GM19240 (cell line): ENCODE results near the gene B9D2.

Experiments used
- DNase-seq: peaks from one replicate; pipeline ENCODE4 v3.0.0; 2011; ENCODE audit warnings: low spot score; ENCODE audit not compliant: insufficient read length

Gene B9D2

DNA sequence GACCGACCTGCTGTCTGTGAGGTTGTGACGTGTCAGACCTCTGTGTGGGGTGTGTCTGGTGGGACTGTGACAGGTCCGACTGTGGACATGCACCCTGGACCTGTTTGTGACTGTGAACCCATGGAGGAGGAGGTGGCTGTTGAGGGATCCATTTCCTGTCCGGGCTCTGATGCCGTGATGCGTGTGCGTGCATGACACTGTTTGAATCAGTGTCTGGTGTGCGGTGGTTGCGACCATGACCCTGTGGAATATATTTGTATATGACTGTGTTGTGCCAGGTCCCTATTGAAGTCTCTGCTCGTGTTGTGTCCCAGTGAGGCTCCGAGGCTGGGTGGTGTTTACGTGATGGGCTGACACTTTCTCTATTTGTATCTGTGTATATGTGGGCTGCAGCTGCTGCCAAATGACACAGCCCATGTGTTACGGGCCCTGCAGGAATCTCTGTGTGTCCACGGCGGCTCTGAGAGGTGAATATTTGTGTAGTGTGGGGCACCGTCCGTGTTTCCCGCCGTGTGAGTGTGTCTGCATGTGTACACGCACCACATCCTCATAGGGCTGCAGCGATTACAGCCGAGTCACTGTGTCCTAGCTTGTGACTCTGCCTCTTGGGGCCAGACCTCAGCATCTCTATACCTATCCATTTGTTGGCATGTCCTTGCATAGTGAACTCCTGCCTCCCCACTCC lies 35.6 kb downstream of the B9D2 start:
- no peak for DNase-seq

DNA sequence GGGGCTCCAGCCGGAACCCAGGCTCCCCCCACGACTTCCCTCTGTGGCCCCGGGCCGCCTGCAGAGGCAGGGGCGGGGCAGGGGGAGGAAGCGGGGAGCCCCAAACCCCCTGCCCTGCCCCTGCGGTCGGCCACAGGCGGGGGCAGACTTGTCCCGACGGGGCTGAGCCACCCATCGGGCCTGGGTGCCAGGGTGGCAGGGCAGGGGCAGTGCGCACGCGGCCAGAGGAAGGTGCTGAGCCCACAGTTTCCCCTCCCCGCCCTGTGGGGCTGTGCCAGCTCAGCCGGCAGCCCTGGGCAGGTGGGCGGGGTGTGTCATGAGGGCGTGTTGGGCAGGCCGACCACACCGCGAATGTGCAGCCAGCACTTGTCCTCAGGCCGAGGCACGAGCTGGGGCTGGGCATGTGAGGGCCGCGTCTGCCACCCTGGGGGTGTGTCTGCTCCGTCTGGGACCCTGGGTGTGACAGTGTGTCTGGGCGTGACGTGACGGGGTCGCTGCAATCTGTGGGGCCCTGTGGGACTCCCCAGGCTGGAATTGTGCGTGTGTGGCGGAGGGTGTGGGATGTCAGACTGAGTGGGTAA lies 36.3 kb downstream of the B9D2 start:
- DNase-seq, result peak; percentile 89

DNA sequence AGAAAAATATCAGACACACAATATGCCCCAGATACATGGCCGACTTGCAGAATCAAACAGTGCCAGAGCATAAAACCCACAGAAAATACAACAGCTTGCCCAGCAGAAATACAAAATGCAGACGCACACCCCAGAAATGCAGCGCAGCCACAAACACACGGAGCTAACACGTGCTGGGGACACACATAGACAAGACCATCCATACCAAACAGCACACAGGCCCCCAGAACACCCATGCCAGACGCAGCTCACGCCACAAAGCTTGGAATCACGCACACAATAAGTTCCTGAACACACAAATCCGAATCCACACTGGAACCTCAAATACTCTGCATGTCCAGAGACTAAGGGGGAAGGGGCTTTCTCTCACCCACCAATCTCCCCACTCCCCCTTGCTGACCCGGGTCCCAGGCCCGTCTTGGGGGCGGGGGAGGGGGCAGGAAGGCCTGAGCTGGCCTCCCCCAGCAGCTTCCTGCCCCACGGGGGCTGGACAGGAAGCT lies 36.8 kb downstream of the B9D2 start:
- DNase-seq, result no peak

DNA sequence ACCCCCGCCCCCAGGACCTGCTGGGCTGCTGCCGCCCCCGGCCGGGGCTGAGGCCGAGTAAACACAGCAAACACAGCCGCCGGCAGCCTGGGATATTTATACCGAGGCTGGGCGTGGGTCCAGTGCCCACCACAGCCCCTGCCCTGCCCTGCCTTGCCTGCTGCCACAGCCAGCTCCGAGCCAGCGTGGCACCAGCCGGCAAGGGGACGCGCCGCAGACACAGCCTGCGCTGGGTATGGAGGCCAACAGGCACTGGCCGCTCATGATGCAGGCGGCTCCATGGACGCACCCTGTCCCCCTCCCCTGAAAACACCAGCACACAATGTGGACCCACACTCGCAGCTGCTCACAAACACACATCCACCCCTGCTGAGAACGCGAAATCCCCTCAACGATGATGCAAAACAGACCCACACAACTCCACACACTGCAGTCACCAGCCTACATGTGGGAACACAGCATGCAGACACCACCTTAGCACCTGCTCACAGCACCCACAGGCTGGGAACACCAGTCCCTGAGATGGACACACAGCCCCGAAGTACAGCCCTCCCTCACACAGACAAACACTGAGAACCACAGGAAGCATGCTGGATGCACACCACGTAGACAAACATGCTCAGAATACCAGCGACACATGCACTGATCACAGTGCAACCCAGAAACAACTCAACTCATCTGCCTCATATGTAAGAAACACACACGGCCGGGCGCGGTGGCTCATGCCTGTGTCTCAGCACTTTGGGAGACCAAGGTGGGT lies 37.8 kb downstream of the B9D2 start:
- no peak for DNase-seq

DNA sequence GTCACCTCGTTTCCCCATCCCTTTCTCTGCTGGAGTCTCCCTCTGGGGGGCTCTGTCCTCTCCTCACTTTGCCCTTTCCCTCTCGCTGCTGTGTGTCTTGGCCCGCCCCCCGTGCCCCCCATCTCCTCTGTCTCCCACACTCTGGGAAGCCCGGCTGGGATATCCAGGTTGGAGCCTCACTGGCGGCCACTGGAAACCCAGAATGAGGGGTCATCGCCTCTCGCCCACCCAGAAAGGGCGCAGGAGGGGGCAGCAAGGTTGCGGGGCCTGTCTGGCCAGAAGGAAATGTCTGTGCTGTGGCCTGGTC lies 38.4 kb downstream of the B9D2 start:
- no peak for DNase-seq

DNA sequence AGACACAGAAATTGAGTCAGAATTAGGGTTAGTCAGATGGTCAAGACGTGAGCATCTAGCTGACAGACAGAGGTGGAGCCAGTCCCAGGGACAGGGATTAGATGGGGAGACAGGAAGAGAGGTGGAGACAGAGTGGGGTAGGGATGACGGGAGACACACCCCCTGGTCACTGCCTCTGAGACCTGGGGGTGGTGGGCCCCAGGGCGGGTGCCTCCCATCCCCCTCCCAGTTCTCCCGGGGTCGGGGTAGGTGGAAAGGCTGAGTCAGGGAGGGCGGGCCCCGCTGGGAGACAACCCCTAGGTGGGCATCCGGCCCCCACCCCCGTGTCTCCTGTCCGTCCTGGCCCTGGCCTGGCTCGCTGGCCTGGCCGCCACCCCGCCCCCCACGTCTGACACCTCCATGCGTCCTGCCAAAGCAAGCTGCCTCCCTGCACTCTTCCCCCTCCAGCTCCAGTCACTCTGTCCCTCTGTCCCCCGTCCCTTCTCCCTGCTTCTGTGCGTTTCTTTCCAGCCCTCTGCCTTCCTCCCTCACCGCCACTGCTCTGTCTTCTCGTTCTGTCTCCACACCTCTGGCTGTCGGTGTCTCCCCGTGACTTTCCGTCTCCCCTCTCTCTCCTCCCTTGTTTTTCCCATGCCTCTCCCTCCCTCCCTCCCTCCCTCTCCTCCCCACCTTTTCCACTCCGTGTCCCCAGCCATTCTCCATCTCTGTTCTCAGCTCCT lies 38.9 kb downstream of the B9D2 start:
- no peak for DNase-seq

DNA sequence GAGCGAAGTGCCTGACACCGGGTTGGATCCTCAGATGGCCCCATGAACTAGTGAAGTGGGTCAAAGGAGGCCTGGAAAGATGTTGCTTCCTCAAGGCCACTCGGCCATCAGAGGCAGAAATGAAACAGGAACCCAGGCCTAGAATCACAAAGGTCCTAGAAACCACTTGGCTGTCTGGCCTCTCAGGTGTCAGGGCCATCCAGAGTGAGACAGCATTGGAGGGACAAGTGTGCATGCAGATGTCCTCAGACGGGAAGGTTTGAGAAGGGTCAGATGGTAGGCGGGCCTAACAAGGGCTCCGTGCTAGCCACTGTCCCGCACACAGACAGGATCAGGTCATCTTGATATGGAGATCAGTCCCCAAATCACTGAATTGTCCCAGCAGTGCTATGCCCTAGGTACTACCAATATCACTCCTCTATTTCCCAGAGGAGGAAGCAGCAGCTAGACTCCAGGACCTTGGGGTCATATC lies 39.7 kb downstream of the B9D2 start:
- DNase-seq, result no peak

DNA sequence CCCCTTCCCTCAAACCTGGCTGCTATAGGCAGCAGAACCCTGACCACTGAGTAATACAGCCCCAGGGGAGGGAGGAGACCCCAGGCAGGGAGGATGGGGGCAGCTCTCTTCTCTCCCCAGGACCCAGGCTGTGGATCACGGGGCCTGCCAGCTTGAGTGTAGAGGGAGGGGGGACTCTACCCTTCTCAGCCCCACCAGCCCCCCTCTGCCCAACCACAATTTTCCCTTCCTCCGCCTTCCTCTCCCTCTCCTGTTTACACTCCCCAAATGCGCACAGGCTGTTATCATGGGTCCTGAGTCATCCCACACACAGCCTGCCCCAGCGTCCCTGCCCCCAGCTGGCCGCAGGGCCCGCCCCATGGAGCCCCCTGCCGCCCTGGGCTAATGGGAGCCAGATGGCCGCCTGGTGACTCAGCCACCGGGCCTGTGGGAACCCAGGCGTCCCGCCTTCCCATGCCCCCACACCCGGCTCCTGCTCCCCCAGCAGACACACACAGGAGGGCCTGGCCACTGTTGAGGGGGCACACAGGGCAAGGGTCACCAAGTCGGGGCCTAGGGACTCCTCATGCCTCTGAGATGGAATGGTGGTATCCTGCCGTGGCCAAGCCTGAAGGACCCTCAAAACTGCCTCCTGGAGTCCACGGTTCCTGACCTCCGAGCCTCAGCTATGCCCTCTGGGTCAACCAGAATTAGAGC lies 40.4 kb downstream of the B9D2 start:
- DNase-seq, result no peak

DNA sequence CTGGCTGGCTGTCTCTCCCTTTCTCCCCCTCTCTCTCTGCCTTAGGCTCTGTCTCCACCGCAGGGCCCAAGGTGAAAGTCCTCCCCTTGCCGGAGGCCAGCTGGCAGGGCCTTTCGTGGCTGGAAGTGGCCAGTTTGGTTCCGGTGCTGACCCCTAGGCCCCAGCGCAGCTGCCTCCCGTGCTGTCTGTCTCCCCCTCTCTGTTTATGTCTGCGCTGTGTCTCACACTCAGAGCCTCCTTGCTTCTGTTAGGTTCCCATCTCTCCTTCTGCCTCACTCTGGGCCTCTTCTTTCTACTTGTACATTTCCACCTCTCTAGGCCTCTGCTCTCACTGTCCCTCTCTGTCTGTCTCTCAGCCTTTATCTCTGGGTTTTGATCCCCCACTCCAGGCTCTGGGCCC lies 40.9 kb downstream of the B9D2 start:
- DNase-seq, result no peak

DNA sequence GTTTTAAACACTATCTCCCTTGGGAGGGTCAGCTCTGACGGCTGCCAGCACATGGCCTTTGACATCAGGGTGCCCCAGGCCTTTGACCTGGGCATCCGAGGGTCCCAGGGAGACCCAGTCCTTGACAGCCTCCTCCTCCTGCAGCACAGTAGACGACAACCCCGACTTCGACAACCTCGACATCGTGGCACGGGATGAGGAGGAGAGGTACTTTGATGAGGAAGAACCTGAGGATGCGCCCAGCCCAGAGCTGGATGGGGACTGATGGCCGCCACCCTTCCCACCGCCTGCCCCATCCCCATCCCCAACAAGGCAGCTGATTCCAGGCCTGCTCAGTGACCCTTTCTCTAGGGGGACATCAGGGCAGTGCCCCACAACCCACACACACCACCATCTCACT lies 41.5 kb downstream of the B9D2 start:
- no peak for DNase-seq

DNA sequence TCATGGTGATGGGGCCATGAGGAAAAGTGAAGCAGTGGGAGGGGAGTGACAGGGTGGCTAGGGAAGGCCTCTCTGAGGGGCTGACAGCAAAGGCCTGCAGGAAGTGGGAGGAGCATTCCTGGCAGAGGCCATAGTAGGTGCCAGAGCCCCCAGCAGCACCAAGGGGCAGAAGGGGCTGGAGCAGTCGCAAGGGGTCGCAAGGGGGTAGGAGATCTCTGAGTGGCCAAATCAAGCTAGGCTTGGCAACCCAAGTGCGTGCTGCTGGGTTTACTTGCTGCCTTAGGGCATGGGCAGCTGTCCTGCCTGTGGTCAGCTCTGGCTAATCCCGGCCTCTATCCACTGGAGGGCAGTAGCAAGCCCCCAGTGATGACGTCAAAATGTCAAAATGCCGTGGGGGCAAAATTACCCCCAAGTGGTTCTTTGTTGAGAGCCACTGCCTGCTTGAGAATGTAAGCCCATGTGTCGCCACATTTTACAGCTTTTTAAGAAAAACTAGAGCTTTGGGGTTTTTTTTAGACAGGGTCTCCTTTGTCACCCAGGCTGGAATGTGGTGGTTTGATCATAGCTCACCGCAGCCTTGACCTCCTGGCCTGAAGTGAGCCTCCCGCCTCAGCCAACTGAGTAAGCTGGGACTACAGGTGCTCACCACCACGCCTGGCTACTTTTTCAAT lies 42.2 kb downstream of the B9D2 start:
- no peak for DNase-seq

DNA sequence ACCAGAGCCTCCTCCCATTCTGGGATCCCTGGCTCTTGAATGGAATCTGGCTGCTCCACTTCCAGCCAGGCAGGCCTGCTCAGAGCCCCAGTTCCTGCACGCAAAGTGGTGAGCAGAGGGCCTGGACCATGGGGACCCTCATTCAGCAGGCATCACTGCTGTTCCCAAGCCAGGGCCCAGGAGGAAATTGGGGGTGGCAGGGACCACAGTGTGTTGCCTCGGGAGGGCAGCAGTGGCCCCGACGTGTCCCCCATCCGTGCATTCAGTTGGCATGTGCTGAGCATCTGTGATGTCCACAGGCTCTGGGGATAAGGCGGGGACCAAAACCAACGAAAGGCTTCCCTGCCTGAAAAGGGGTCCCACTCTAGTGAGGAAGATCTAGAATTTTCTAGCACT lies 42.7 kb downstream of the B9D2 start:
- DNase-seq, result no peak

DNA sequence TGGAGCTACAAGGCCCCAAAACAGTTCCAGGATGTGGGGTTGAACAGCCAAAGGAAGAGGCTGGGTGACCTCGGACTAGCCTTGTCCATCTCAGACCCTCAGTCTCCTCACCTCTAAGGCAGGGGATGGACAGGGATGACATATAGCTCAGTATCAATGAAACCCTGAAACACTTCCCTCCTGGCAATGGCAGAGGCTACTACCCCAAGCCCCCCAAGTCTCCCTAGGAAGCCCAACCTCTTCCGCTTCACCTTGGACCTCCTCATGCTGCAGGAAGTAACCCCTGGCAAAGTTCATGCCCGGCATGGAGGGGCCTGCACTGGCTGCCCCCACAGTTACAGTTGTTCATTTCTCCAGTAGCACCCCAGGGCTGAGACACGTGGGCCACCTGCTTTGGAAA lies 43.4 kb downstream of the B9D2 start:
- no peak for DNase-seq

DNA sequence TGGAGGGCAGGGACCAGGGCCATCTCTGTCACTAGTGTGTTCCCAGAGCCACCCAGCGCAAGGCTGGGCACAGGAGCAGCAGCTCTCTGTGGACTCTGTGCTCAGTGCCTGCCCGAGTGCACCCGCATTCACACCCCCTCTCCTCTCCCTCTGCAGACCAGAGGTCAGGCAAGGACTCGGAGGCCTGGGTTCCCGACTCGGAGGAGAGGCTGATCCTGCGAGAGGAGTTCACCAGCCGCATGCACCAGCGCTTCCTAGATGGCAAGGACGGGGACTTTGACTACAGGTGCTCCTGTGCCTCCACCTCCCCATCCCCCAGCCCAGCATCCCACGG lies 43.8 kb downstream of the B9D2 start:
- no peak for DNase-seq

DNA sequence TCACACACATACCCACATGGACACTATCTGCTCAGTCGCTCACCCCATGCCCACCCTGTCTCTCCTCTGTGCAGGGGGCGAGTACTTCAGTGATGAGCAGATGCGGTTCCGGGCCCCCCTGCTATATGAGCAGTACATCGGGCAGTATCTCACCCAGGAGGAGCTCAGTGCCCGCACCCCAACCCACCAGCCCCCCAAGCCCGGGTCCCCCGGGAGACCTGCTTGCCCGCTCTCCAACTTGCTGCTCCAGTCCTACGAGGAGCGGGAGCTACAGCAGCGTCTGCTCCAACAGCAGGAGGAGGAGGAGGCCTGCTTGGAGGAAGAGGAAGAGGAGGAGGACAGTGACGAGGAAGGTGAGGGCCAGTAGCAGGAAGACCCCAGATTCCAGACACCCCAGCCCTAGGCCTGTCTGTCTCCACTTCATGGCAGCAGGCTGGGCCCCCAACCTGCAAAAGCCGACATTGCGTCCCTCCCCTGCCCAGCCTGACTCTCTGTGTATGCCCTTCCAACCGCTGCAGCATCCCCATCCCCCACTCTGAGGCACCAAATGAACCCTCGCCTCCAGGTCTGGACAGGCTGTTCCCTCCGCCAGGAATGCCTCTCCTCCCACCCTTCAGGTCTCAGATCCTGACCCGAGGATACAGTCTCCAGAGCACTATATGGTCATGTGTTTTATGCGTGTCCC lies 44.3 kb downstream of the B9D2 start:
- no peak for DNase-seq

DNA sequence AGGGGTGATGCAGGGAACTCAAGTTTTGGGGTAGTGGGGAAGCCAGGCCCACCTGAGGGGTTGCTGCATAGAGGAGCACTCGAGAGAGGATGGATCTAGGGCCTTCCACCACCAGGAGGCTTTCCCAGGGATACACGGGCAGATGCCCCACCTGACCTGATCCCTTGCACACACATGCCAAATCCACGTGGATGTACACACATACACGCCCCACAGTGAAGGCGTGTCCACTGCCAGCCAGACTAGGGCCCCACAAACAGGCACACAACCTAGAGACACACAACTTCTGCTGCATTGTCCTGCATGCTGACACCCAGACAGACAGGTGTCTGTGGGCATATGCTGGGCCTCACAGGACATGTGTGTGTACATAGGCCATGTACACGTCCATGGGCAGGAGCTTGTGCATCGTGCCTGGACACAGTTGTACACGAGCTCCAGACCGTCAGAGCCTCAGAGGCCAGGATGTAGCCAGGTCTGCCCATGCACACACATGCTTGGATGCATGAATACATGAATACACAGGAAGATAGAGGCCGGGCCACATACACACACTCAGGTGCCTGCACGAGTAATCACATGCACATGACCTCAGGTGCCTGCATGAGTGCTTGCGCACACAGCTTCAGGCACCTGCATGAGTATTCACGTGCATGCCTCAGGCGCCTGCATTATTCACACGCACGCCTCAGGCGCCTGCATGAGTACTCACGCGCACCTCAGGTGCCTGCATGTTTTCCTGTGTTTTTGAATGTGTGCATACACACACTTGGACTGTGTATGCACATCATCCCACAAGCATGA lies 45.1 kb downstream of the B9D2 start:
- no peak for DNase-seq

DNA sequence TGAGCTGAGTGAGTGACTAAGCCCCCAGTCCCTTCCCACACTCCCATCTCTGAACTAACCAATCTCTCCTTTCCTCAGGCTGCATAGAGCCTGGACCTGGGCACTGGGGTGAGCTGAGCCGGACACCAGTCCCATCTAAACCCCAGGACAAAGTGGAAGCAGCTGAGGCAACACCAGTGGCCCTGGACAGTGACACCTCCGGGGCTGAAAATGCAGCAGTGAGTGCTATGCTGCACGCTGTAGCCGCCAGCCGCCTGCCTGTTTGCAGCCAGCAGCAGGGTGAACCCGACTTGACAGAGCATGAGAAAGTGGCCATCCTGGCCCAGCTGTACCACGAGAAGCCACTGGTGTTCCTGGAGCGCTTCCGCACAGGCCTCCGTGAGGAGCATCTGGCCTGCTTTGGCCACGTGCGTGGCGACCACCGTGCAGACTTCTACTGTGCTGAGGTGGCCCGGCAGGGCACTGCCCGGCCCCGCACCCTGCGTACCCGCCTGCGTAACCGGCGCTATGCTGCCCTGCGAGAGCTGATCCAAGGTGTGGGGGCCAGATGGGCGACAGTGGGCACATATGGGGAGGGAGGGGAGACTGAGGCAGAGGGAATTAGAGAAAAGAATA lies 47.5 kb downstream of the B9D2 start:
- DNase-seq, result no peak

DNA sequence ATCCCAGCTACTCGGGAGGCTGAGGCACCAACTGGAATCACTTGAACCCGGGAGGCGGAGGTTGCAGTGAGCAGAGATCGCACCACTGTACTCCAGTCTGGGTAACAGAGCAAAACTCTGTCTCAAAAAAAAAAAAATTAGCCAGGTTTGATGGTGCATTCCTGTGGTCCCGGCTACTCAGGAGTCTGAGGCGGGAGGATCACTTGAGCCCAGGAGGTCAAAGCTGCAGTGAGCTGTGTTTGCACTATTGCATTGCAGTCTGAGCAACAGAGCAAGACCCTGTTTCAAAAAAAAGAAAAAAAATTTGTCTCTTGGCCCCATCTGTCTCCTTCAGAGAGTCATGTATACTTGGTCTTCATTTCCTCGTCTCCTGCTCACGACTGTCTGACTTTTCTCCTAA lies 52.3 kb downstream of the B9D2 start:
- no peak for DNase-seq

DNA sequence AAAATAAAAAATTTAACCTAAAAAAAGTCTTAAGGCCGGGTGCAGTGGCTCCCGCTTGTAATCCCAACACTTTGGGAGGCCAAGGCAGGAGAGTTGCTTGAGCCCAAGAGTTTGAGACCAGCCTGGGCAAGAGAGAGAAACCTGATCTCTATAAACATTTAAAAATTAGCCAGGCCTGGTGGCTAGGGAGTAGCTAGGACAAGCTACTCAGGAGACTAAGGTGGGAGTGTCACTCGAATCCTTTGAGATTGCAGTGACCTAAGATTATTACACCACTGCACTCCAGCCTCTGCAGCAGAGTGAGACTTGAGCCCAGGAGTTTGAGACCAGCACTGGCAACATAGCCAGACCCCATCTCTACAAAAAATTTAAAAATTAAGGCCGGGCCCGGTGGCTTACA lies 52.9 kb downstream of the B9D2 start:
- no peak for DNase-seq
